Cardiac muscle cell (in vitro differentiated cells and primary cell): ENCODE measurements around the gene ZNF816. TPM values are rescaled to one million over a fixed set of nuclear protein-coding genes. Genes with fewer than 3 reads are reported as not detected.
"Not testable (repeated sequence)": the region's sequence is repeated elsewhere in the genome, so short reads cannot be mapped to it uniquely, and the experiment has no call there.

ENCODE experiments used
- DNase-seq, 2 donors: peaks; one replicate each; pipeline versions ENCODE4 v3.0.0 to v3.0.0-alpha.2; 2010 to 2017; ENCODE audit warnings: low read depth in 1 of 2, low spot score in 1 of 2
- H3K27ac ChIP-seq: fragments of 200-600 bp; sonication (generic); 2 replicates; pipeline ENCODE4 v1.5.1; 2016
- H3K27me3 ChIP-seq: fragments of 200-600 bp; sonication (generic); 2 replicates; pipeline ENCODE4 v1.6.0; 2016; ENCODE audit warnings: control low read depth
- H3K36me3 ChIP-seq: fragments of 200-600 bp; sonication (generic); 2 replicates; pipeline ENCODE4 v1.5.1; 2016; ENCODE audit warnings: control low read depth
- H3K4me1 ChIP-seq: fragments of 200-600 bp; sonication (generic); 2 replicates; pipeline ENCODE4 v1.8.1; 2017; ENCODE audit warnings: low read depth, mild to moderate bottlenecking, mixed run types
- H3K4me3 ChIP-seq: fragments of 200-600 bp; sonication (generic); 2 replicates; pipeline ENCODE4 v1.5.1; 2016; ENCODE audit warnings: mild to moderate bottlenecking
- H3K9me3 ChIP-seq: fragments of 200-600 bp; sonication (generic); 2 replicates; pipeline ENCODE4 v1.5.1; 2017; ENCODE audit warnings: low read depth, mild to moderate bottlenecking, control low read depth
- polyA plus RNA-seq: library from polyadenylated mRNA; unstranded; fragments of >200 nt; fragmentation: Nextera tagmentation; extraction: Ambion mirVana; gene quantifications from 2 replicates; pipeline ENCODE4 v1.2.1, GENCODE V29; 2016
- total RNA-seq: library from RNA; depleted of rRNA; stranded (reverse); fragments of >200 nt; gene quantifications from 2 replicates; pipeline ENCODE4 v1.2.3, GENCODE V29; 2016
- TF ChIP-seq, protein P1 (sequence below): IDR thresholded peaks from 2 replicates; pipeline ENCODE4 v1.5.1; 2012; ENCODE audit warnings: low read depth, mild to moderate bottlenecking, low read length

ZNF816 gene
- total and polyA plus RNA-seq, 2 experiments from 2014 or later: 7.0 to 11.7 TPM

DNA sequence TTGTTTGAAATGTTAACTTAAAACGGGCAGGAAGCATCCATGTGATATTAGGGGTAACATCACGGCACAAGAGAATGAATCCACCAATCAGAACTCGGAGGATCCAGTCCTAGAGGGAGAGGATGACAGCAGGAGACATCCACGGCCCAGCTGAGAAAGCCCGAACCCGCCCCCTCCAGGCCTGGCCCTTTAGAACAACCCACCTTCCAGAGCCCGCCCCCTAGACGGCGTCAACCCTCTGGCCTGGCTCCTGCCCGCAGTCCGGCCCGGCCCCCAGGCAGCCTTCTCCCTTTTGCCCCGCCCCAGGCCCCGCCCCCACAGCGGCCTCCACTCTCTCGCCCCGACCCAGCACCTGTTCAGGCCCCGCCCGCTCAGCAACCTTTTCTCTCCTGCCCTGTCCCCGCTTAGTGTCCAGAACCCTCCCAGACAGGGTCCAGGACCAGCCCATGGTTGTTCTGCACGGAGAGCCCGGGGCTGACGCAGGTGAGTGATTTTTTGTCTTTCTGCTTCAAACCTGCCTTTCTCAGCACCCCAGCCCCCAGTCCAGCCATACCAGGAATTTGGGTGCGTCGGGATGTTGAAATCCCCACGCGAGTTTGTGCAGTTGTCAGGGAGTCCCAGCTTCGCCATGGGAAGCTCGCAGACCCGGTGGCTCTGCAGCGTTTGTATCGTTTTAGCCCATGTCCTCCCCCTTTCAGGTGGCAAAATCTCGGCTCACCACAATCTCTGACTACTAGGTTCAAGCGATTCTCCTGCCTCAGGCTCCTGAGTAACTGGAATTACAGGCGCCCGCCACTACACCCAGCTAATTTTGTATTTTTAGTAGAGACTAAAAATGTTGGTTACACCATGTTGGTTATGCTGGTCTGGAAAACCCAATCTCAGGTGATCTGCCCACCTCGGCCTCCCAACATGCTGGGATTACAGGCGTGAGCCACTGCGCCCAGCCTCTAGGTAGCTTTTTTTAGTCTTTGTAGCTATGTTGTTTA, 16.1 kb downstream of the ZNF816 start:
- Histone ChIP-seq H3K4me1 (peaks cover 1% of the 10 kb centered on the region), H3K27ac (no peak overlapping the region), H3K9me3 (no peaks in the 10 kb centered on the region), H3K4me3 (no peak overlapping the region), H3K36me3 (peaks cover 16% of the 10 kb centered on the region), H3K27me3 (no peaks in the 10 kb centered on the region)
- DNase-seq: peak; percentile 32 to 43
- TF ChIP-seq, protein P1, sequence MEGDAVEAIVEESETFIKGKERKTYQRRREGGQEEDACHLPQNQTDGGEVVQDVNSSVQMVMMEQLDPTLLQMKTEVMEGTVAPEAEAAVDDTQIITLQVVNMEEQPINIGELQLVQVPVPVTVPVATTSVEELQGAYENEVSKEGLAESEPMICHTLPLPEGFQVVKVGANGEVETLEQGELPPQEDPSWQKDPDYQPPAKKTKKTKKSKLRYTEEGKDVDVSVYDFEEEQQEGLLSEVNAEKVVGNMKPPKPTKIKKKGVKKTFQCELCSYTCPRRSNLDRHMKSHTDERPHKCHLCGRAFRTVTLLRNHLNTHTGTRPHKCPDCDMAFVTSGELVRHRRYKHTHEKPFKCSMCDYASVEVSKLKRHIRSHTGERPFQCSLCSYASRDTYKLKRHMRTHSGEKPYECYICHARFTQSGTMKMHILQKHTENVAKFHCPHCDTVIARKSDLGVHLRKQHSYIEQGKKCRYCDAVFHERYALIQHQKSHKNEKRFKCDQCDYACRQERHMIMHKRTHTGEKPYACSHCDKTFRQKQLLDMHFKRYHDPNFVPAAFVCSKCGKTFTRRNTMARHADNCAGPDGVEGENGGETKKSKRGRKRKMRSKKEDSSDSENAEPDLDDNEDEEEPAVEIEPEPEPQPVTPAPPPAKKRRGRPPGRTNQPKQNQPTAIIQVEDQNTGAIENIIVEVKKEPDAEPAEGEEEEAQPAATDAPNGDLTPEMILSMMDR: no peak

DNA sequence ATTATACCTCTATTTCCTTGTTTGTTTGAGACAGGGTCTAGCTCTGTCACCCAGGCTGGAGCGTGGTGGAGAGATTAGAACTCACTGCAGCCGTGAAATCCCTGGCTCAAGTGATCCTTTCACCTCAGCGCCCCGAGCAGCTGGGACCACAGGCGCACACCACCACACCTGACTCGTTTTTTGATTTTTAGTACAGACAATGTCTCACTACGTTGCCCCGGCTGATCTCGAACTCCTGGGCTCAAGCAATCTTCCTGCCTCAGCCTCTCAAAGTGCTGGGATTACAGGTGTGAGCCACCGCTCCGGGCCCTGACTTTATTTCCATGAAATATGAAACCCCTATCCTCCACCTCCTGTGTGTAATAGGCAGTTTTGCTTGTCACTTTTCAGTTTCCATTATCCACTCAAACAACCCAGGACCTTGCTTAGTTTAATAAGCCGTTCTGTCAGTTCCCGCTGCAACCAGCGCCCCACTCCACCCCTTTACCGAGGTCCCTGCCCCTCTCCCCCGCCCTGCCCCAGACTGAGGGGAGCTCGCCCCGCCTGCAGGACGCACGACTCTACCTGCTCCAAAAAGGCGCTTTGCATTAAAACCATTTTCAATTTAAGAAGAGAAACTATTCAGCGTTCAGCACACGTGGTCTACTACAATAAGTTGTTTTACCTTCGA, 16.9 kb downstream of the ZNF816 start:
- no peak overlapping the region for H3K27ac ChIP-seq
- no peaks in the 10 kb centered on the region for H3K27me3 ChIP-seq
- H3K36me3 ChIP-seq: peaks cover 9% of the 10 kb centered on the region
- TF ChIP-seq, protein P1: no peak
- peaks cover 3% of the 10 kb centered on the region for H3K4me1 ChIP-seq
- H3K4me3 ChIP-seq: no peak overlapping the region
- no peak for DNase-seq
- H3K9me3 ChIP-seq: no peaks in the 10 kb centered on the region

DNA sequence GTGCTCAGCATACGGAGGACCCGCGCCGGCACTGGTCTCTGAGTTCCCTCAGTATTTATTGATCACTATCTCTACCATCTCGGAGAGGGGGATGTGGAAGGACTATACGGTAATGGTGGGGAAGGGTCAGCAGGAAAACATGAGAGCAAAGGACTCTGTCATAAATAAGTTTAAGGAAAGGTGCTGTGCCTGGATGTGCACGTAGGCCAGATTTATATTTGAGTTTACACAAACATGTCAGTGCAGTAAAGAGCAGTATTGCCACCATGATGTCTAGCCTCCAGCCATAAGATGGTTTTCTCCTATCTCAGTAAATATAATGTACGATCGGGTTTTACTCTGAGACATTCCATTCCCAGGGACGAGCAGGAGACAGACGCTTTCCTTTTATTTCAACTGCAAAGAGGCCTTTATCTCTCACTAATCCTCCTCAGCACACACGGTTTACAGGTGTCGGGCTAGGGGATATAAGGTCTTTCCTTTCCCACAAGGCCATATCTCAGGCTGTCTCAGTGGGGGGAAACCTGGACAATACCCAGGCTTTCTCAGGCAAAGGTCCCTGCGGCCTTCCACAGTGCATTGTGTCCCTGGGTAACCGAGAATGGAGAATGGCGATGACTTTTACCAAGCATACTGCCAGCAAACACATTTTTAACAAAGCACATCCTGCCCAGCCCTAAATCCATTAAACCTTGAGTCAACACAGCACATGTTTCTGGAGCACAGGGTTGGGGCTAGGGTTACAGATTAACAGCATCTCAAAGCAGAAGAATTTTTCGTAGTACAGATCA, 17.8 kb downstream of the ZNF816 start:
- H3K4me3 ChIP-seq, H3K9me3 ChIP-seq, H3K36me3 ChIP-seq, H3K4me1 ChIP-seq, H3K27me3 ChIP-seq, H3K27ac ChIP-seq, DNase-seq: not testable (repeated sequence)

DNA sequence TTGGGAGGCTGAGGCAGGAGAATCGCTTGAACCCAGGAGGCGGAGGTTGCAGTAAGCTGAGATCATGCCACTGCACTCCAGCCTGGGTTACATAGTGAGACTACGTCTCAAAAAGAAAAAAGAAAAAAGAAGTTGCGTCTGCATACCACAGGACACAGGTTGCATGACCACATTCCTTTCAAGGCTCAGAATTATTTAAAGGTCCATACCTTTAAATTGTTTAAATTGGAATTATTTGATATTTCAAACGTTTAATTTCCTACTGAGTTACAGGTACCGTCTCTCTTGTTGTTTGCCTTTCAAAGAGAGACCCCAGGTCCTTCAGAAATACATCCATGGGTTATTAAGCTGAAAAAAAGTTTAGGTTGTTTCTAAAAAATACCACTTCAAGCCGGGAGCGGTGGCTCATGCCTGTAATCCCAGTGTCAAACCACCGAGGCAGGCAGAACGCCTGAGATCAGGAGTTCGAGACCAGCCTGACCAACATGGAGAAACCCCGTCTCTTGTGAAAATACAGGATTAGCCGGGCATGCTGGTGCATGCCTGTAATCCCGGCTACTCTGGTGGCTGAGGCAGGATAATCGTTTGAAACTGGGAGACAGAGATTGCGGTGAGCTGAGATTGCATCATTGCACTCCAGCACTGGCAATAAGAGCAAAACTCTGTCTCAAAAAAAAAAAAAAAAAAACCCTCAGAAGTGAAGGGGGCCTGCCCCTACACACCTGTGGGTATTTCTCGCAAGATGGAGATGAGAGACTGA, 18.6 kb downstream of the ZNF816 start:
- Histone ChIP-seq H3K27me3 (no peaks in the 10 kb centered on the region), H3K4me3 (no peak overlapping the region), H3K4me1 (peaks cover 3% of the 10 kb centered on the region), H3K9me3 (no peaks in the 10 kb centered on the region), H3K27ac (no peak overlapping the region), H3K36me3 (no peaks in the 10 kb centered on the region)
- TF ChIP-seq, protein P1: no peak
- no peak for DNase-seq

DNA sequence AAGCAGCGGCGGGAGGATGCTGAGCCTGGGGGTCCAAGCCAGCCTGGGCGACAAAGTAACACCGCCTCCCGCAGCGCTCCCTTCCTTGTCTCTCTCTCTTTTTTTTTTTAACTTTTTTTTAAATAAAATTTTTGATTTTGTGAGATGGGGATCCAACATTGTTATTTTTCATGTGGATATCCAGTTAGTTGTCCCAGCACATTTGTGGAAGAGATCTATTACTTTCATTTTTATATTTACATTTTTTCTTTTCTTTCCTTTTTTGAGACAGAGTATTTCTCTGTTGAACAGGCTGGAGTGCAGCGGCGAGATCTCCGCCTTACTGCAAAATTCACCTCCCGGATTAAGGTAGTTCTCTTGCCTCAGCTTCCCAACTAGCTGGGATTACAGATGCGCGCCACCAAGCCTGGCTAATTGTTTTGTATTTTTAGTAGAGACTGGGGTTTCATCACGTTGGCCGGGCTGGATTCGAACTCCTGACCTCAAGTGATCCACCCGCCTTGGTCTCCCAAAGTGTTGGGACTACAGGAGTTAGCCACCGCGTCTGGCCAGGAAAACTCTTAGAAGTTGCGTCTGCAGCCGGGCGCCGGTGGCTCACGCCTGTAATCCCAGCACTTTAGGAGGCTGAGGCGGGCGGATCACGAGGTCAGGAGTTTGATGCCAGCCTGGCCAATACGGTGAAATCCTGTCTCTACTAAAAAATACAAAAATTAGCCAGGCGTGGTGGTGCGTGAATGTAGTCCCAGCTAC, 19.4 kb downstream of the ZNF816 start:
- H3K27ac ChIP-seq: peak overlapping the region; percentile 53
- H3K4me3 ChIP-seq: peak overlapping the region; percentile 48
- no peaks in the 10 kb centered on the region for H3K9me3 ChIP-seq
- H3K36me3 ChIP-seq: no peaks in the 10 kb centered on the region
- H3K4me1 ChIP-seq: peaks cover 3% of the 10 kb centered on the region
- no peak for DNase-seq
- no peaks in the 10 kb centered on the region for H3K27me3 ChIP-seq
- TF ChIP-seq, protein P1: no peak
